Activated T-cell treated with anti-CD3 and anti-CD28 coated beads for 1 hour (primary cell): Measurements from ENCODE around the gene NME7.
"Not testable (repeated sequence)": the region's sequence is repeated elsewhere in the genome, so short reads cannot be mapped to it uniquely, and the experiment has no call there.

Experiments used
- DNase-seq: peaks from one replicate; pipeline ENCODE4 v3.0.0-alpha.2; 2020; ENCODE audit warnings: low read depth

Gene NME7

GRCh38 chr1:169300854-169301253 lies 66.7 kb downstream of the NME7 start:
- DNase-seq, result no peak

- no peak for DNase-seq
Measured at GRCh38 chr1:169298441-169298840, 69.2 kb downstream of the NME7 start.

- no peak for DNase-seq
Measured at GRCh38 chr1:169295846-169296245, 71.8 kb downstream of the NME7 start.

- no peak for DNase-seq
Measured at GRCh38 chr1:169295425-169295824, 72.2 kb downstream of the NME7 start.

GRCh38 chr1:169289016-169289415 lies 78.6 kb downstream of the NME7 start:
- DNase-seq, result no peak

GRCh38 chr1:169288011-169288414 lies 79.6 kb downstream of the NME7 start:
- no peak for DNase-seq

- no peak for DNase-seq
Measured at GRCh38 chr1:169287280-169287679, 80.3 kb downstream of the NME7 start.

GRCh38 chr1:169281562-169281961 lies 86.0 kb downstream of the NME7 start:
- DNase-seq, result not testable (repeated sequence)

- no peak for DNase-seq
Measured at GRCh38 chr1:169271098-169271497, 96.5 kb downstream of the NME7 start.

GRCh38 chr1:169266133-169266532 lies 101.5 kb downstream of the NME7 start:
- no peak for DNase-seq

- DNase-seq, result no peak
Measured at GRCh38 chr1:169263059-169263458, 104.5 kb downstream of the NME7 start.

GRCh38 chr1:169261884-169262283 lies 105.7 kb downstream of the NME7 start:
- no peak for DNase-seq

GRCh38 chr1:169260478-169261151 lies 107.0 kb downstream of the NME7 start:
- no peak for DNase-seq

GRCh38 chr1:169259816-169260215 lies 107.8 kb downstream of the NME7 start:
- no peak for DNase-seq

GRCh38 chr1:169250795-169251194 lies 116.8 kb downstream of the NME7 start:
- no peak for DNase-seq

- no peak for DNase-seq
Measured at GRCh38 chr1:169250022-169250421, 117.6 kb downstream of the NME7 start.

- DNase-seq, result no peak
Measured at GRCh38 chr1:169249611-169250010, 118.0 kb downstream of the NME7 start.

GRCh38 chr1:169245706-169246105 lies 121.9 kb downstream of the NME7 start:
- no peak for DNase-seq

GRCh38 chr1:169240449-169241232 lies 127.0 kb downstream of the NME7 start:
- DNase-seq, result no peak

- no peak for DNase-seq
Measured at GRCh38 chr1:169236880-169237279, 130.7 kb downstream of the NME7 start.

GRCh38 chr1:169236143-169236542 lies 131.5 kb downstream of the NME7 start:
- DNase-seq, result no peak

- DNase-seq, result no peak
Measured at GRCh38 chr1:169235568-169235967, 132.0 kb downstream of the NME7 start.

GRCh38 chr1:169234780-169235179 lies 132.8 kb downstream of the NME7 start:
- no peak for DNase-seq

- DNase-seq, result no peak
Measured at GRCh38 chr1:169217636-169218035, 150.0 kb downstream of the NME7 start.
